Omental fat pad (tissue), 4 donors: ENCODE results near the gene SLCO1A2. TPM values are rescaled to one million over a fixed set of nuclear protein-coding genes. Genes with fewer than 3 reads are reported as not detected.

Experiments
- ATAC-seq: fragments of 150-250 bp; one replicate; pipeline ENCODE4 v1.9.1; 2016; ENCODE audit warnings: mild to moderate bottlenecking, moderate library complexity; ENCODE audit not compliant: low FRiP score
- DNase-seq: peaks from one replicate; pipeline ENCODE4 v3.0.0-alpha.2; 2019; ENCODE audit warnings: low spot score
- total RNA-seq, 4 donors: library from RNA; depleted of rRNA; stranded (reverse); fragments of >200 nt; gene quantifications; one replicate each; pipeline ENCODE4 v1.1.0, GENCODE V29; 2016
- TF ChIP-seq, protein P1 (sequence below), 3 donors: fragments of 450-650 bp; IDR thresholded peaks; one replicate each; pipeline ENCODE4 v1.5.1; 2016 to 2017; ENCODE audit warnings: antibody characterized with exemption in 3 of 3, mild to moderate bottlenecking in 3 of 3, moderate library complexity in 2 of 3

SLCO1A2 gene
- total RNA-seq, 4 donors from 2014 or later = not detected

GRCh38 chr12:21220266-21220665, 114.5 kb downstream of the SLCO1A2 start:
- no peak for DNase-seq
- ATAC-seq = no peak
- TF ChIP-seq, protein P1, sequence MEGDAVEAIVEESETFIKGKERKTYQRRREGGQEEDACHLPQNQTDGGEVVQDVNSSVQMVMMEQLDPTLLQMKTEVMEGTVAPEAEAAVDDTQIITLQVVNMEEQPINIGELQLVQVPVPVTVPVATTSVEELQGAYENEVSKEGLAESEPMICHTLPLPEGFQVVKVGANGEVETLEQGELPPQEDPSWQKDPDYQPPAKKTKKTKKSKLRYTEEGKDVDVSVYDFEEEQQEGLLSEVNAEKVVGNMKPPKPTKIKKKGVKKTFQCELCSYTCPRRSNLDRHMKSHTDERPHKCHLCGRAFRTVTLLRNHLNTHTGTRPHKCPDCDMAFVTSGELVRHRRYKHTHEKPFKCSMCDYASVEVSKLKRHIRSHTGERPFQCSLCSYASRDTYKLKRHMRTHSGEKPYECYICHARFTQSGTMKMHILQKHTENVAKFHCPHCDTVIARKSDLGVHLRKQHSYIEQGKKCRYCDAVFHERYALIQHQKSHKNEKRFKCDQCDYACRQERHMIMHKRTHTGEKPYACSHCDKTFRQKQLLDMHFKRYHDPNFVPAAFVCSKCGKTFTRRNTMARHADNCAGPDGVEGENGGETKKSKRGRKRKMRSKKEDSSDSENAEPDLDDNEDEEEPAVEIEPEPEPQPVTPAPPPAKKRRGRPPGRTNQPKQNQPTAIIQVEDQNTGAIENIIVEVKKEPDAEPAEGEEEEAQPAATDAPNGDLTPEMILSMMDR (IDR thresholded peaks at IDR 0.05) = no peak

GRCh38 chr12:21219206-21219605, 115.5 kb downstream of the SLCO1A2 start:
- TF ChIP-seq, protein P1 (IDR thresholded peaks at IDR 0.05) = no peak
- ATAC-seq = no peak
- DNase-seq = no peak

Other genes with a start within 250 kb of the SLCO1A2 start
- not detected for gene SLCO1B1, start 203.7 kb downstream of the SLCO1A2 start, total RNA-seq
- gene IAPP, start 38.0 kb upstream of the SLCO1A2 start, total RNA-seq = not detected
- 10 to 100 TPM; 13.8 to 24.9 (median 17.7) TPM for gene PYROXD1, start 102.7 kb upstream of the SLCO1A2 start, total RNA-seq
- gene RECQL, start 166.7 kb upstream of the SLCO1A2 start, total RNA-seq = 10 to 100 TPM; 28.7 to 41.6 (median 33.3) TPM
- gene GOLT1B, start 166.9 kb upstream of the SLCO1A2 start, total RNA-seq = 10 to 100 TPM; 22.0 to 39.0 (median 26.6) TPM
- gene SPX, start 191.4 kb upstream of the SLCO1A2 start, total RNA-seq = 1 to 10 TPM in 2 of 4 donors, under 1 TPM in 2; 0.38 to 5.4 (median 1.3) TPM